ENCODE data around the gene KRT25. TPM values are rescaled to one million over a fixed set of nuclear protein-coding genes. Genes with fewer than 3 reads are reported as not detected.

The KRT25 gene
- total RNA-seq, 1 experiment from 2014 or later = not detected

GRCh38 chr17:40765657-40766056 lies 10.5 kb upstream of the KRT25 start:
- Histone ChIP-seq H3K4me1 (replicated peaks; ENCODE audit: insufficient read depth) (no peaks in the 10 kb centered on the region), H3K27me3 (ENCODE audit: insufficient read depth, low read depth) (no peaks in the 10 kb centered on the region), H2AFZ (no peak overlapping the region), H3K36me3 (ENCODE audit: low read depth) (no peaks in the 10 kb centered on the region), H3K27ac (no peak overlapping the region), H3K9me2 (ENCODE audit: insufficient read depth) (no peaks in the 10 kb centered on the region), H3K79me2 (ENCODE audit: low read depth) (no peaks in the 10 kb centered on the region), H4K20me1 (ENCODE audit: insufficient read depth) (no peaks in the 10 kb centered on the region), H3K4me2 (no peak overlapping the region), H3K9me3 (ENCODE audit: insufficient read depth, low read depth) (peaks cover 26% of the 10 kb centered on the region; the same call in 1 of the 2 replicates), H3F3A (ENCODE audit: insufficient read depth, low read depth) (no peaks in the 10 kb centered on the region), H3K4me3 (no peak overlapping the region)
- intact Hi-C loops (cut with micrococcal nuclease; ENCODE audit: unreplicated experiment) = no loop called here
- ChIA-PET CTCF (no interaction called here), POLR2A (ENCODE audit: unreplicated experiment) (no interaction called here)
- DNase-seq = no peak
- no peak for TF ChIP-seq CTCF (conservative IDR thresholded peaks at IDR 0.05)
- no peak for TF ChIP-seq EZH2 (IDR thresholded peaks at IDR 0.05; ENCODE audit: low read depth)
- BruUV-seq (replicated peaks) = no TSS peak

- no peak overlapping the region for H3K27ac ChIP-seq
- H3F3A ChIP-seq (ENCODE audit: insufficient read depth, low read depth) = no peaks in the 10 kb centered on the region
- intact Hi-C loops (cut with micrococcal nuclease; ENCODE audit: unreplicated experiment) = no loop called here
- no peak overlapping the region for H3K4me2 ChIP-seq
- H3K9me2 ChIP-seq (ENCODE audit: insufficient read depth) = no peaks in the 10 kb centered on the region
- no peak overlapping the region for H2AFZ ChIP-seq
- ChIA-PET POLR2A (ENCODE audit: unreplicated experiment) (no interaction called here), CTCF (no interaction called here)
- no peak overlapping the region for H3K4me3 ChIP-seq
- no peak for TF ChIP-seq CTCF (conservative IDR thresholded peaks at IDR 0.05)
- TF ChIP-seq EZH2 (IDR thresholded peaks at IDR 0.05; ENCODE audit: low read depth) = no peak
- no peaks in the 10 kb centered on the region for H4K20me1 ChIP-seq (ENCODE audit: insufficient read depth)
- DNase-seq = no peak
- H3K79me2 ChIP-seq (ENCODE audit: low read depth) = no peaks in the 10 kb centered on the region
- H3K9me3 ChIP-seq (ENCODE audit: insufficient read depth, low read depth) = peaks cover 36% of the 10 kb centered on the region
- H3K4me1 ChIP-seq (replicated peaks; ENCODE audit: insufficient read depth) = no peaks in the 10 kb centered on the region
- H3K27me3 ChIP-seq (ENCODE audit: insufficient read depth, low read depth) = no peaks in the 10 kb centered on the region
- H3K36me3 ChIP-seq (ENCODE audit: low read depth) = no peaks in the 10 kb centered on the region
- BruUV-seq (replicated peaks) = no TSS peak
Observed at GRCh38 chr17:40763752-40764151, 8.6 kb upstream of the KRT25 start.

- CTCF ChIA-PET = no interaction called here
- Histone ChIP-seq H3K36me3 (ENCODE audit: low read depth) (no peaks in the 10 kb centered on the region), H3K4me1 (replicated peaks; ENCODE audit: insufficient read depth) (no peaks in the 10 kb centered on the region), H2AFZ (no peak overlapping the region), H3K9me2 (ENCODE audit: insufficient read depth) (no peaks in the 10 kb centered on the region; the same call in 1 of the 2 replicates), H4K20me1 (ENCODE audit: insufficient read depth) (no peaks in the 10 kb centered on the region), H3K9me3 (ENCODE audit: insufficient read depth, low read depth) (peaks cover 36% of the 10 kb centered on the region), H3F3A (ENCODE audit: insufficient read depth, low read depth) (no peaks in the 10 kb centered on the region), H3K4me3 (no peak overlapping the region), H3K27me3 (ENCODE audit: insufficient read depth, low read depth) (no peaks in the 10 kb centered on the region), H3K79me2 (ENCODE audit: low read depth) (no peaks in the 10 kb centered on the region), H3K27ac (no peak overlapping the region), H3K4me2 (no peak overlapping the region)
- POLR2A ChIA-PET (ENCODE audit: unreplicated experiment) = interaction anchor here (0.7 kb wide), 1 partner anchor 183 kb away, joined by 14 read pairs; no protein-coding TSS in a partner anchor
- no TSS peak for BruUV-seq (replicated peaks)
- DNase-seq = no peak
- TF ChIP-seq EZH2 (IDR thresholded peaks at IDR 0.05; ENCODE audit: low read depth) (no peak), CTCF (conservative IDR thresholded peaks at IDR 0.05) (no peak)
- intact Hi-C loops (cut with micrococcal nuclease; ENCODE audit: unreplicated experiment) = no loop called here
Observed at GRCh38 chr17:40760105-40761016, 5.2 kb upstream of the KRT25 start.
